Measurements from ENCODE around the gene CABP4.
"Not testable (repeated sequence)": the region's sequence is repeated elsewhere in the genome, so short reads cannot be mapped to it uniquely, and the experiment has no call there.

Gene CABP4

GRCh38 chr11:67419325-67420049 is 35.7 kb upstream of the CABP4 start:
- DNase-seq, result no peak

GRCh38 chr11:67420147-67420645 is 35.0 kb upstream of the CABP4 start:
- DNase-seq, result no peak

DNA sequence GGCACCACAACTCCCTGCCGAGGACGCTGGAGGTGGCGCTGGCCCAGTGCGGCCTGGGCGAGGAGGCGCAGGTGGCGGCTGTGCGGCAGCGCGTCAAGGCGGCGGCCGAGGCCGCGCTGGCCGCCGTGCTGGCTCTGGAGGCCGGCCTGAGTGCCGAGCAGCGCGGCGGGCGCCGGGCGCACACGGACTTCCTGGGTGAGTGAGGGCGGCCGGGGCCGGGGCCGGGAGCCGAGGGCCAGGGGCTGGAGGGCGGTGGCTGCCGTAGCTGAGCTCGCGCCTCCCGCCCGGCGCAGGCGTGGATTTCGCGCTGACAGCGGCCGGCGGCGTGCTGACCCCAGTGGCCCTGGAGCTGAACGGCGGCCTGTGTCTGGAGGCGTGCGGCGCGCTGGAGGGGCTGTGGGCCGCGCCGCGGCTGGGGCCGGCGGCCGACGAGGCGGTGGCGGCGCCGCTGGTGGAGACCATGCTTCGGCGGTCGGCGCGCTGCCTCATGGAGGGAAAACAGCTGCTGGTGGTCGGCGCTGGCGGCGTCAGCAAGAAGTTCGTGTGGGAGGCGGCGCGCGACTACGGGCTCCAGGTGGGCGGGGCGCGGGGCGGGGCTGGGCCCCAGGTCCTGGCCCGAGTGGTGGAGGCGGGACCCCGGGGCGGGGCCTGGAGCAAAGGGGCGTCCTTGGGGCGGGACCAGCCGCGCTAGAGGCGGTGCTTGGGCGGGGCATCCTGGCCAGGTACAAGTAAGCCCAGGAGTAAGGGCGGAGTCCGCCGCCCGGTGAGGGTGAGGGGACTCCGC is 34.3 kb upstream of the CABP4 start:
- DNase-seq, result peak; percentile 90

DNA sequence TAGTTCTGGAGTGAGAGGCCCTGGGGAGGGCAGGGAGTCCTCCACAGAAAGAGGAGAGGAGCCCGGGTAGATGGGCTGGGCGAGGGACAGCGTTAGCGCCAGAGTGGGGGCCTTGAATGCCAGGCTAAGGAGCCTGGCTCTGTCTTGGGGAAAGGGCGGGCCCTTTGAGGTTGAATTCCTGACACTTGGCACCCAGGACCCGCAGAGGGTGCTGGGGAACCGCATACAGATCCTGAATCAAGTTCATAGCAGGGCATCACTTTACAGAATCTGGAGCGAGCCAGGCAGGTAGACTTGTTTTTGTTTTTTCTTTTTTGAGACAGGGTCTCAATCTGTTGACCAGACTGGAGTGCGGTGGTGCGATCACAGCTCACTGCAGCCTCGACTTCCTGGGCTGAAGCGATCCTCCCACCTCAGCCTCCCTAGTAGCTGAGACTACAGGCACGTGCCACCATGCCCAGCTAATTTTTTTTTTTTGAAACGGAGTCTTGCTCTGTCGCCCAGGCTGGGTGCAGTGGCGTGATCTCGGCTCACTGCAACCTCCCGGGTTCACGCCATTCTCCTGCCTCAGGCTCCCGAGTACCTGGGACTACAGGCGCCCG is 33.6 kb upstream of the CABP4 start:
- no peak for DNase-seq

- no peak for DNase-seq
Observed at GRCh38 chr11:67422891-67423290, 32.3 kb upstream of the CABP4 start.

- DNase-seq, result no peak
Observed at GRCh38 chr11:67423466-67423865, 31.7 kb upstream of the CABP4 start.

DNA sequence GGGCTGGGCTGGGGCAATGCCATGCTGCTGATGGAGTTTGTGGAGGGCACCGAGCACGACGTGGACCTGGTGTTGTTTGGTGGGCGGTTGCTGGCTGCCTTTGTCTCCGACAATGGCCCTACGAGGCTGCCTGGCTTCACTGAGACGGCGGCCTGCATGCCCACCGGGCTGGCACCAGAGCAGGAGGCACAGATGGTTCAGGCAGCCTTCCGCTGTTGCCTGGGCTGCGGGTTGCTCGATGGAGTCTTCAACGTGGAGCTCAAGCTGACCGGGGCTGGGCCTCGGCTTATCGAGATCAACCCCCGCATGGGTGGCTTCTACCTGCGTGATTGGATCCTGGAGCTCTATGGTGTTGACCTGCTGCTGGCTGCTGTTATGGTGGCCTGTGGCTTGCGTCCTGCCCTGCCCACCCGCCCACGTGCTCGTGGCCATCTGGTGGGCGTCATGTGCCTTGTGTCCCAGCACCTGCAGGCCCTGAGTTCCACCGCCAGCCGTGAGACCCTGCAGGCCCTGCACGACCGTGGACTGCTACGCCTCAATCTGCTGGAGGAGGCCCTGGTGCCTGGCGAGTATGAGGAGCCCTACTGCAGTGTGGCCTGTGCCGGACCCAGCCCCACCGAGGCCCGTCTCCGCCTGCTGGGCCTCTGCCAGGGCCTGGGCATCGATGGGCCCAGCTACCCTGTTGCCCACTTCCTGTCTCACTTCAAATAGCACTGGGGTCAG is 31.1 kb upstream of the CABP4 start:
- no peak for DNase-seq

DNA sequence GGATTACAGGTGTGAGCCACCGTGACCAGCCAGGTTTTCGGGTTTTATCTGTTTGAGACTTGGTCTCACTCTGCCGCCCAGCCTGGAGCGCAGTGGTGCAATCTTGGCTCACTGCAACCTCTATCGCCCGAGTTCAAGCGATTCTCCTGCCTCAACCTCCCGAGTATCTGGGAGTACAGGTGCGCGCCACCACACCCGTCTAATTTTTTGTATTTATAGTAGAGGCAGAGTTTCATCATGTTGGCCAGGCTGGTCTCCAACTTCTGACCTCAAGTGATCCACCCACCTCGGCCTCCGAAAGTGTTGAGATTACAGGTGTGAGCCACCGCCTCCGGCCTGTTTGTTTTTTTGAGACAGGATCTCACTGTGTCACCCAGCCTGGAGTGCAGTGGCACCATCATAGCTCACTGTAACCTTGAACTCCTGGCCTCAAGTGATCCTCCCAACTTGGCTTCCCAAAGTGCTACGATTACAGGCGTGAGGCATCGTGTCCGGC is 27.7 kb upstream of the CABP4 start:
- DNase-seq, result not testable (repeated sequence)

DNA sequence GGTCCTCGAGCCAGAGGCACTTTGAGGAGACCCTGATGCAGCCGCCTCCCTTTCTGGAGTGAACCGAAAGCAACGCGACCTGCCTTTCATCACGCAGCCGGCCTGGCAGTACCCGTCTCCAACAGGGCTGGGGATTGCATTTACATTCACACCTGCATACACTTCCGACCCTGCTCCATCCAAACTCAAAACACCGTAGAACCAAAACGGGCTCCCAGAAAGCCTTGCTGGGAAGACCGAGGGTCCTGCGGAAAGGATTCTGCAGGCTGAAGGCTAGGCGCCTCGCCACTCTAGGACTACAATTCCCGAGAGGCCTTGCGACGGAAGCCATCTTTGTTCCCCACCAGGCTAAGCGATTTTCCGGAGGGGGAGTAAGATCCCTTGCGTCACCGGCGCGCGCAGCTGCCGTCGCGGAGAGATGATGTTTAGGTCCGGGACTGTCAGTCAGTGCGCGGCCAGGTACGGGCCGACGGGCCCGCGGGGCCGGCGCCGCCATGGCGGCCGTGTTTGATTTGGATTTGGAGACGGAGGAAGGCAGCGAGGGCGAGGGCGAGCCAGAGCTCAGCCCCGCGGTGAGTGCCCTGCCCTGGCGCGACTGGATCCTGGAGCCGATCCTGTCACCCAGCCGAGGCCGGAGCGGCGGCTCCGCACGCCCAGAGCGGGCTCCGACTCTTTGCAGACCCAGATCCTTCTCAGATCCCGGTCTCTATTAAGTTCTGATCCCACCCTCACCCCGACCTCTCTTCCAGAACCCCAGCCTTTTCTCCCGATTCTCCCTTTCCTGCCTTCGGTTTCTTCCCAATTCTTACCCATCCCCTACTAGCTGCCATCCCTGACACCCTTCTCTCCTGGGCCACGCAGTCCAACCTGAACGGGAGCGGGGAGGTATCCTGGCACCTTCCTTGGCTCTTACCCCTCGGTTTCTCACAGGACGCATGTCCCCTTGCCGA is 26.8 kb upstream of the CABP4 start, which contains the start of gene RPS6KB2:
Gene RPS6KB2, plus strand, starts transcription at position 443 of the 950 bp plus-strand sequence. Its CDS starts 52 bp downstream, at position 495.
- peak; percentile 96 for DNase-seq

- DNase-seq, result no peak
Observed at GRCh38 chr11:67429038-67429668, 26.0 kb upstream of the CABP4 start.

DNA sequence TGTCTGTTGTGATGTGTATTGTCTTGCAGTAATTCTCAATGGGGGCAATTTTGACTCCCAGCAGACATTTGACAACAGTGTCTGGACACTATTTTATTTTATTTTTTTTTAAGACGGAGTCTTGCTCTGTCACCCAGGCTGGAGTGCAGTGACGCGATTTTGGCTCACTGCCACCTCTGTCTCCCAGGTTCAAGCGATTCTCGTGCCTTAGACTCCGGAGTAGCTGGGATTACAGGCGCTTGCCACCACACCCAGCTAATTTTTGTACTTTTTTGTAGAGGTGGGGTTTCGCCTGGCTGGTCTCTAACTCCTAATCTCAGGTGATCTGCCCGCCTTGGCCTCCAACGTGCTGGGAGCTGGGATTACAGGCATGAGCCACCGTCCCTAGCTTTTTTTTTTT is 25.4 kb upstream of the CABP4 start:
- no peak for DNase-seq

DNA sequence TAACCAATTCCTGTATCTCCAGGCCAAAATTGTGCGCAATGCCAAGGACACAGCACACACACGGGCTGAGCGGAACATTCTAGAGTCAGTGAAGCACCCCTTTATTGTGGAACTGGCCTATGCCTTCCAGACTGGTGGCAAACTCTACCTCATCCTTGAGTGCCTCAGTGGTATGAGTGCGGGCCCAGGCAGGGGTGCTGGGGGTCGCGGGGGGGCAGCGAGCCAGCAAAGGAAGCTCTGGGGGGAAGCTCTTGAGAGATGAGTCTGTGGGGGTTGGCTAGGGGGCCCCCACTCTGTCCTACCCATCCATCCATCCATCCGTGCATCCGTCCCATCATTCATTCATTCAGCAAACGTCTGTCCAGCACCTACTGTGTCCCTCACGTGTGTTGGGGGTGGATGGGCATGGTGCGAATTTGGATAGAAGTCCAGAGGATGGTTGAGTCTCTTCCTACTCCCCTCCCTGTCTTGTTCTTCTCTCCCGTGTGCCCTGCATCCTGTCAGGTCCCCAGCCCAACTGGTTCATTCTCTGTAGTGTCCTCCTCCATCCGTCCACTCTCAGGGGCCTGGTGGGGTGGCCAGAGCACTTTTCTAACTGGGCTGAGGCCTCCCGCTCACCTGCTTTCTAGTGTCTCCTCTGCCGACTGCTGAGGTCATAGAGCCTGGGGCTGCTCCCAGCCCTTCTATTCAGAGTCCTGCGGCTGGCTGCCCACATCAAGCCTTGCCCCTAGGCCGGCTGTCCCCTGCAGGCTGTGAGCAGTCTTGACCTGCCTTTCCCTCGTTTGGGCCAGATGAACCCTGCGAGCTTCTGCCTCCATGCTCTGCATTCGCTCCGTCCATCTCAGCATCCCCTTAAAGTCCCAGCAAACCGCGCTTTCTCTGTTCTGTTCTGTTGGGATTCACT is 23.6 kb upstream of the CABP4 start:
- DNase-seq, result no peak

DNA sequence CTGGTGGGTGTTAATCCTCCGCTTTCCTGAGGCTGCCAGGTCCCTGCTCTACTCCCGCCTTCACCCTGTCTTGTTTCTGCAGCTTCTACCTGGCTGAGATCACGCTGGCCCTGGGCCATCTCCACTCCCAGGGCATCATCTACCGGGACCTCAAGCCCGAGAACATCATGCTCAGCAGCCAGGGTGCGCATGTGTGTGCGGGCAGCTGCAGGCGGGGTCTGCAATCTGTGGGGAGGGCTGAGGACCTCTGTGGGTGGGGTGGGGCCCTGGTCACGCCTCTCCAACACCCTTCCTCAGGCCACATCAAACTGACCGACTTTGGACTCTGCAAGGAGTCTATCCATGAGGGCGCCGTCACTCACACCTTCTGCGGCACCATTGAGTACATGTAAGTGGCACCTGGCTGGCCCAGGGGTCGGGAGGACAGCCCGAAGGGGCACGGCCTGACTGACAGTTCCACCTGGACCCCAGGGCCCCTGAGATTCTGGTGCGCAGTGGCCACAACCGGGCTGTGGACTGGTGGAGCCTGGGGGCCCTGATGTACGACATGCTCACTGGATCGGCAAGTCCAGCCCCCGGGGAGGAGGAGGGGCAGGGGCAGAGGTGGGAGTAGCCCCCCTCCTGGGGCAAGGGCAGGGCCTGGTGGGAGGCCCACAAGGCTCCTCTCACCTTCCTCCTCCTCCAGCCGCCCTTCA is 22.4 kb upstream of the CABP4 start:
- DNase-seq, result no peak

- no peak for DNase-seq
Observed at GRCh38 chr11:67433536-67434394, 21.4 kb upstream of the CABP4 start.

- DNase-seq, result no peak
Observed at GRCh38 chr11:67434395-67434881, 20.7 kb upstream of the CABP4 start.

GRCh38 chr11:67435031-67435726 is 20.0 kb upstream of the CABP4 start:
- DNase-seq, result no peak

Measured in fibroblast of skin of back (primary cell).